B cell (primary cell): ENCODE measurements around the gene CCDC91. TPM values are rescaled to one million over a fixed set of nuclear protein-coding genes. Genes with fewer than 3 reads are reported as not detected.

ENCODE experiments used
- ATAC-seq: fragments of 200-7000 bp; cut with Tn5 transposase; one replicate; pipeline ENCODE4 v1.10.0; 2021; ENCODE audit warnings: low read depth, mild to moderate bottlenecking, moderate number of reproducible peaks, moderate library complexity
- CTCF ChIA-PET: fragments of 350-600 bp; sonication (Branson Sonifier 250); formaldehyde crosslinking; loops from one replicate; lab custom pipeline; 2021; ENCODE audit warnings: antibody characterized with exemption, inconsistent platforms; lab: Charles Lee
- POLR2A ChIA-PET: fragments of 350-600 bp; sonication (Branson Sonifier 250); formaldehyde crosslinking; loops from one replicate; lab custom pipeline; 2021; ENCODE audit warnings: antibody characterized with exemption; lab: Charles Lee
- DNase-seq: peaks from one replicate; pipeline ENCODE4 v3.0.0; 2013
- H2AFZ ChIP-seq: 2 replicates; pipeline ENCODE4 v1.6.1; 2012; ENCODE audit warnings: mild to moderate bottlenecking, low read depth, low read length; ENCODE audit not compliant: insufficient read depth, poor library complexity, severe bottlenecking
- H3K27ac ChIP-seq, 2 donors: 1 replicate in 1 of 2; 2 replicates in 1 of 2; pipeline ENCODE4 v1.5.1; 2012 to 2013; ENCODE audit warnings: low read length in 2 of 2, mild to moderate bottlenecking in 2 of 2, moderate library complexity in 1 of 2
- H3K27me3 ChIP-seq, 4 experiments: fragments of 200-600 bp in 1 of 4; sonication (generic) in 1 of 4; replicated peaks in 1 of 4; 1 replicate in 2 of 4; 2 replicates in 2 of 4; pipeline versions ENCODE4 v1.6.1 to v1.7.0; 2013 to 2016; ENCODE audit warnings: low read length in 3 of 4, mild to moderate bottlenecking in 2 of 4, mixed read lengths in 1 of 4, moderate library complexity in 1 of 4; ENCODE audit not compliant: insufficient read depth in 4 of 4, control insufficient read depth in 3 of 4; ENCODE audit errors: control extremely low read depth in 1 of 4
- H3K36me3 ChIP-seq, 2 experiments: replicated peaks in 1 of 2; 1 replicate in 1 of 2; 2 replicates in 1 of 2; pipeline versions ENCODE4 v1.6.1 to v1.7.1; 2013; ENCODE audit warnings: low read length in 1 of 2; ENCODE audit not compliant: insufficient read depth in 2 of 2, control insufficient read depth in 1 of 2; ENCODE audit errors: control extremely low read depth in 1 of 2, extremely low read depth in 1 of 2
- H3K4me1 ChIP-seq, 2 donors: fragments of 200-600 bp in 1 of 2; sonication (generic) in 1 of 2; 1 replicate in 1 of 2; 2 replicates in 1 of 2; pipeline versions ENCODE4 v1.5.1 to v1.6.1; 2013 to 2017; ENCODE audit warnings: low read length in 2 of 2; ENCODE audit not compliant: control insufficient read depth in 2 of 2, insufficient read depth in 2 of 2
- H3K4me2 ChIP-seq: replicated peaks from 2 replicates; pipeline ENCODE3; 2012; ENCODE audit warnings: mild to moderate bottlenecking, low read depth, low read length; ENCODE audit not compliant: poor library complexity, severe bottlenecking
- H3K4me3 ChIP-seq, 5 experiments: fragments of 200-600 bp in 1 of 5; sonication (generic) in 1 of 5; 1 replicate in 3 of 5; 2 replicates in 2 of 5; pipeline versions ENCODE4 v1.5.1 to v1.7.0; 2011 to 2016; ENCODE audit warnings: low read length in 4 of 5, mild to moderate bottlenecking in 4 of 5, low read depth in 2 of 5, control low read depth in 1 of 5, moderate library complexity in 1 of 5; ENCODE audit not compliant: insufficient read depth in 1 of 5; ENCODE audit errors: control extremely low read depth in 1 of 5, extremely low read depth in 1 of 5
- H3K79me2 ChIP-seq: fragments of 200-600 bp; sonication (generic); one replicate; pipeline ENCODE4 v1.6.0; 2016; ENCODE audit warnings: low read length; ENCODE audit not compliant: control insufficient read depth, insufficient read depth
- H3K9ac ChIP-seq: fragments of 200-600 bp; sonication (generic); 2 replicates; pipeline ENCODE4 v1.6.1; 2017; ENCODE audit warnings: mild to moderate bottlenecking, low read length, moderate library complexity
- H3K9me3 ChIP-seq, 3 donors: one replicate each; pipeline versions ENCODE4 v1.6.1 to v1.7.1; 2013; ENCODE audit warnings: low read length in 2 of 3; ENCODE audit not compliant: control insufficient read depth in 2 of 3, insufficient read depth in 1 of 3; ENCODE audit errors: control extremely low read depth in 1 of 3
- H4K20me1 ChIP-seq: 2 replicates; pipeline ENCODE4 v1.6.0; 2012; ENCODE audit warnings: mild to moderate bottlenecking, low read length; ENCODE audit not compliant: insufficient read depth, control insufficient read depth, poor library complexity, severe bottlenecking
- H3K27ac Mint-ChIP-seq: one replicate; pipeline ENCODE4 v1.8.0; 2021; ENCODE audit warnings: mixed read lengths
- H3K27me3 Mint-ChIP-seq: one replicate; pipeline ENCODE4 v1.8.0; 2021; ENCODE audit warnings: mixed read lengths
- H3K4me1 Mint-ChIP-seq: one replicate; pipeline ENCODE4 v1.8.0; 2021; ENCODE audit warnings: mixed read lengths
- H3K4me3 Mint-ChIP-seq: one replicate; pipeline ENCODE4 v1.8.0; 2021; ENCODE audit warnings: mixed read lengths
- H3K9me3 Mint-ChIP-seq: one replicate; pipeline ENCODE4 v1.8.0; 2022; ENCODE audit warnings: mixed read lengths; ENCODE audit not compliant: insufficient read depth
- CTCF ChIP-seq: fragments of 200-600 bp; IDR thresholded peaks from one replicate; pipeline ENCODE4 v1.8.0; 2022; ENCODE audit warnings: antibody characterized with exemption, mild to moderate bottlenecking
- EZH2 ChIP-seq: IDR thresholded peaks from 2 replicates; pipeline ENCODE4 v1.6.1; 2012; ENCODE audit warnings: borderline replicate concordance, low read depth, mild to moderate bottlenecking, moderate library complexity, low read length; ENCODE audit not compliant: insufficient read depth, poor library complexity, severe bottlenecking
- WGBS: methylation state at CpG from one replicate; pipeline ENCODE4 v1.1.5; 2013; ENCODE audit warnings: missing lambda C conversion rate; ENCODE audit not compliant: insufficient coverage; 5-methylcytosine and 5-hydroxymethylcytosine counted together
- intact Hi-C: fragments of 100-400 bp; cut with micrococcal nuclease; formaldehyde crosslinking; loops from one replicate; pipeline ENCODE4 v1.10.0; 2022
- polyA plus RNA-seq: library from polyadenylated mRNA; depleted of rRNA; stranded (reverse); fragments of >200 nt; gene quantifications from 2 replicates; pipeline ENCODE4 v1.2.3, GENCODE V29; 2012
- total RNA-seq, 2 donors: library from RNA; stranded (reverse); fragments of 120-200 nt in 1 of 2; gene quantifications; 1 replicate in 1 of 2; 2 replicates in 1 of 2; pipeline versions ENCODE4 v1.2.3 to v1.2.4, GENCODE V29; 2013 to 2022

Gene CCDC91
- total and polyA plus RNA-seq, 2 donors (not counting 1 experiment from before 2014, with no cell fraction given) = 10.9 to 64.8 TPM

- Histone ChIP-seq H4K20me1 (no peaks in the 10 kb centered on the region), H3K36me3 (peaks cover 6 to 20% of the 10 kb centered on the region in 2 experiments), H3K9me3 (peaks cover 3 to 5% (median 3%) of the 10 kb centered on the region in 3 donors), H3K79me2 (no peaks in the 10 kb centered on the region), H3K4me1 (no peaks in the 10 kb centered on the region), H3K27ac (no peak overlapping the region), H3K4me3 (no peak overlapping the region), H2AFZ (no peak overlapping the region), H3K4me2 (no peak overlapping the region), H3K9ac (no peak overlapping the region), H3K27me3 (no peaks in the 10 kb centered on the region)
- no peaks in the 10 kb centered on the region for H3K27me3 Mint-ChIP-seq
- intact Hi-C loops = no loop called here
- no peak overlapping the region for H3K27ac Mint-ChIP-seq
- ChIA-PET POLR2A (no interaction called here), CTCF (no interaction called here)
- H3K9me3 Mint-ChIP-seq = peaks cover 7% of the 10 kb centered on the region
- 100% methylated on average over 1 of the region's 1 CpG for WGBS
- DNase-seq (no peak), ATAC-seq (no peak)
- TF ChIP-seq CTCF = no peak
- H3K4me1 Mint-ChIP-seq = no peaks in the 10 kb centered on the region
- H3K4me3 Mint-ChIP-seq = no peak overlapping the region
These were observed 123.4 kb downstream of the CCDC91 start for GRCh38 chr12:28313631-28314030.

- CTCF ChIA-PET = interaction anchor here (0.7 kb wide), 1 partner anchor 29 kb away, joined by 3 read pairs; no protein-coding TSS in a partner anchor
These were observed 125.8 kb downstream of the CCDC91 start for GRCh38 chr12:28316049-28316448.

More at GRCh38 chr12:28316049-28316448, 125.8 kb downstream of the CCDC91 start:
- Histone ChIP-seq H3K4me3 (no peak overlapping the region), H3K9ac (no peak overlapping the region), H3K9me3 (peaks cover 3 to 5% (median 3%) of the 10 kb centered on the region in 3 donors), H3K4me1 (no peaks in the 10 kb centered on the region), H4K20me1 (no peaks in the 10 kb centered on the region), H3K27ac (no peak overlapping the region), H3K79me2 (no peaks in the 10 kb centered on the region), H3K4me2 (no peak overlapping the region), H3K36me3 (peaks cover 6 to 8% of the 10 kb centered on the region in 2 experiments), H2AFZ (no peak overlapping the region), H3K27me3 (no peaks in the 10 kb centered on the region)
- POLR2A ChIA-PET = no interaction called here
- H3K4me1 Mint-ChIP-seq = no peaks in the 10 kb centered on the region
- ATAC-seq (no peak), DNase-seq (no peak)
- H3K9me3 Mint-ChIP-seq = peaks cover 7% of the 10 kb centered on the region
- no peaks in the 10 kb centered on the region for H3K27me3 Mint-ChIP-seq
- no peak overlapping the region for H3K4me3 Mint-ChIP-seq
- TF ChIP-seq EZH2 (no peak), CTCF (no peak)
- no peak overlapping the region for H3K27ac Mint-ChIP-seq
- intact Hi-C loops = no loop called here
